ENCODE data around the gene MOB3A.
"Not testable (repeated sequence)": the region's sequence is repeated elsewhere in the genome, so short reads cannot be mapped to it uniquely, and the experiment has no call there.

Gene MOB3A

GRCh38 chr19:2128252-2128651 is 32.1 kb upstream of the MOB3A start:
- WGBS, 2 donors (ENCODE audit: extremely low coverage in 2 of 2, insufficient read length in 2 of 2, insufficient replicate concordance in 1 of 2), result no CpG with 5 or more reads among the region's 34 CpGs
- peaks cover 51 to 91% of the 10 kb centered on the region in 2 donors for H3K36me3 ChIP-seq (replicated peaks in 1 of 2; ENCODE audit: control insufficient read depth in 2 of 2, insufficient read depth in 2 of 2, low read length in 2 of 2)
- not testable (repeated sequence) for H2BK12ac ChIP-seq (ENCODE audit: low read length)

GRCh38 chr19:2127758-2128157 is 31.6 kb upstream of the MOB3A start:
- H2BK12ac ChIP-seq (ENCODE audit: low read length), result no peak overlapping the region
- WGBS, 2 donors (ENCODE audit: extremely low coverage in 2 of 2, insufficient read length in 2 of 2, insufficient replicate concordance in 1 of 2), result no CpG with 5 or more reads among the region's 19 CpGs
- peaks cover 32% of the 10 kb centered on the region for H3K79me1 ChIP-seq (ENCODE audit: low read depth, low read length)
- no peak overlapping the region for H2BK15ac ChIP-seq (ENCODE audit: low read length)
- H3K18ac ChIP-seq (ENCODE audit: low read length), result no peak overlapping the region
- H4K8ac ChIP-seq (ENCODE audit: low read depth, low read length), result no peak overlapping the region
- no peak overlapping the region for H2BK120ac ChIP-seq (ENCODE audit: low read depth, low read length)
- H3K14ac ChIP-seq (ENCODE audit: low read length), result no peak overlapping the region
- no peaks in the 10 kb centered on the region for H3K4me1 ChIP-seq (ENCODE audit: control insufficient read depth in 2 of 2, insufficient read depth in 1 of 2, low read depth in 1 of 2, low read length in 2 of 2)
- H4K91ac ChIP-seq (ENCODE audit: low read depth, low read length, poor library complexity), result peak overlapping the region; percentile 3
- H2AFZ ChIP-seq (ENCODE audit: low read length), result no peak overlapping the region
- DNase-seq (ENCODE audit: low spot score), result no peak
- H2AK5ac ChIP-seq (ENCODE audit: low read depth, low read length), result no peak overlapping the region
- H3K27ac ChIP-seq (replicated peaks; ENCODE audit: low read length), result no peak overlapping the region
- H3K23ac ChIP-seq (ENCODE audit: low read depth, low read length, poor library complexity), result peak overlapping the region; percentile 52
- no peaks in the 10 kb centered on the region for H3K27me3 ChIP-seq (ENCODE audit: control insufficient read depth in 3 of 3, insufficient read depth in 3 of 3, low read depth in 1 of 3, low read length in 3 of 3)
- no peaks in the 10 kb centered on the region for H3K9me3 ChIP-seq (replicated peaks in 1 of 2; ENCODE audit: control insufficient read depth in 2 of 2, insufficient read depth in 1 of 2, low read depth in 1 of 2, low read length in 2 of 2)
- H3K36me3 ChIP-seq (replicated peaks in 1 of 2; ENCODE audit: control insufficient read depth in 2 of 2, insufficient read depth in 2 of 2, low read length in 2 of 2), result peaks cover 53 to 91% of the 10 kb centered on the region in 2 donors
- H3K4ac ChIP-seq (ENCODE audit: low read length), result no peak overlapping the region
- no peak overlapping the region for H2BK5ac ChIP-seq (ENCODE audit: low read length)
- H3K4me3 ChIP-seq (ENCODE audit: low read length in 2 of 2), result no peak overlapping the region
- no peak overlapping the region for H3K4me2 ChIP-seq (ENCODE audit: insufficient read depth, low read length, poor library complexity, severe bottlenecking)
- H3K9ac ChIP-seq (ENCODE audit: low read depth, low read length, poor library complexity), result peak overlapping the region; percentile 78

More at GRCh38 chr19:2128252-2128651, 32.1 kb upstream of the MOB3A start:
- H2BK5ac ChIP-seq (ENCODE audit: low read length); H3K23ac ChIP-seq (ENCODE audit: low read depth, low read length, poor library complexity); H3K4me2 ChIP-seq (ENCODE audit: insufficient read depth, low read length, poor library complexity, severe bottlenecking); H2BK120ac ChIP-seq (ENCODE audit: low read depth, low read length); H3K9ac ChIP-seq (ENCODE audit: low read depth, low read length, poor library complexity); H2BK15ac ChIP-seq (ENCODE audit: low read length); H3K4me1 ChIP-seq (ENCODE audit: control insufficient read depth in 2 of 2, insufficient read depth in 1 of 2, low read depth in 1 of 2, low read length in 2 of 2); H4K91ac ChIP-seq (ENCODE audit: low read depth, low read length, poor library complexity); H4K8ac ChIP-seq (ENCODE audit: low read depth, low read length); H3K9me3 ChIP-seq (replicated peaks in 1 of 2; ENCODE audit: control insufficient read depth in 2 of 2, insufficient read depth in 1 of 2, low read depth in 1 of 2, low read length in 2 of 2); H3K4ac ChIP-seq (ENCODE audit: low read length); H2AFZ ChIP-seq (ENCODE audit: low read length); H3K27ac ChIP-seq (replicated peaks; ENCODE audit: low read length); H3K18ac ChIP-seq (ENCODE audit: low read length); DNase-seq (ENCODE audit: low spot score); H2AK5ac ChIP-seq (ENCODE audit: low read depth, low read length); H3K14ac ChIP-seq (ENCODE audit: low read length); H3K4me3 ChIP-seq (ENCODE audit: low read length in 2 of 2); H3K27me3 ChIP-seq (ENCODE audit: control insufficient read depth in 3 of 3, insufficient read depth in 3 of 3, low read depth in 1 of 3, low read length in 3 of 3): not testable (repeated sequence)
- H3K79me1 ChIP-seq (ENCODE audit: low read depth, low read length), result peaks cover 37% of the 10 kb centered on the region

GRCh38 chr19:2126879-2127518 is 30.9 kb upstream of the MOB3A start:
- Histone ChIP-seq H3K4me1 (ENCODE audit: control insufficient read depth in 2 of 2, insufficient read depth in 1 of 2, low read depth in 1 of 2, low read length in 2 of 2) (no peaks in the 10 kb centered on the region), H3K27me3 (ENCODE audit: control insufficient read depth in 3 of 3, insufficient read depth in 3 of 3, low read depth in 1 of 3, low read length in 3 of 3) (no peaks in the 10 kb centered on the region), H4K91ac (ENCODE audit: low read depth, low read length, poor library complexity) (no peak overlapping the region), H2BK120ac (ENCODE audit: low read depth, low read length) (no peak overlapping the region), H2AFZ (ENCODE audit: low read length) (no peak overlapping the region), H2BK5ac (ENCODE audit: low read length) (no peak overlapping the region), H3K4me2 (ENCODE audit: insufficient read depth, low read length, poor library complexity, severe bottlenecking) (no peak overlapping the region), H2BK12ac (ENCODE audit: low read length) (no peak overlapping the region), H3K14ac (ENCODE audit: low read length) (no peak overlapping the region), H4K8ac (ENCODE audit: low read depth, low read length) (peak overlapping the region; percentile 20), H2BK15ac (ENCODE audit: low read length) (no peak overlapping the region), H3K27ac (replicated peaks; ENCODE audit: low read length) (no peak overlapping the region), H3K4ac (ENCODE audit: low read length) (no peak overlapping the region), H3K9me3 (replicated peaks in 1 of 2; ENCODE audit: control insufficient read depth in 2 of 2, insufficient read depth in 1 of 2, low read depth in 1 of 2, low read length in 2 of 2) (no peaks in the 10 kb centered on the region), H2AK5ac (ENCODE audit: low read depth, low read length) (no peak overlapping the region), H3K4me3 (ENCODE audit: low read length in 2 of 2) (peak overlapping the region in 1 of 2 donors; percentile 41), H3K9ac (ENCODE audit: low read depth, low read length, poor library complexity) (no peak overlapping the region), H3K18ac (ENCODE audit: low read length) (no peak overlapping the region), H3K23ac (ENCODE audit: low read depth, low read length, poor library complexity) (no peak overlapping the region), H3K79me1 (ENCODE audit: low read depth, low read length) (peaks cover 27% of the 10 kb centered on the region), H3K36me3 (replicated peaks in 1 of 2; ENCODE audit: control insufficient read depth in 2 of 2, insufficient read depth in 2 of 2, low read length in 2 of 2) (peaks cover 54 to 91% of the 10 kb centered on the region in 2 donors)
- WGBS, 2 donors (ENCODE audit: extremely low coverage in 2 of 2, insufficient read length in 2 of 2, insufficient replicate concordance in 1 of 2), result no CpG with 5 or more reads among the region's 24 CpGs
- no peak for DNase-seq (ENCODE audit: low spot score)

GRCh38 chr19:2123682-2124387 is 27.7 kb upstream of the MOB3A start:
- Histone ChIP-seq H2BK15ac (ENCODE audit: low read length) (no peak overlapping the region), H2BK5ac (ENCODE audit: low read length) (peak overlapping the region; percentile 66), H2AK5ac (ENCODE audit: low read depth, low read length) (no peak overlapping the region), H3K4me3 (ENCODE audit: low read length in 2 of 2) (no peak overlapping the region), H3K36me3 (replicated peaks in 1 of 2; ENCODE audit: control insufficient read depth in 2 of 2, insufficient read depth in 2 of 2, low read length in 2 of 2) (peaks cover 54 to 89% of the 10 kb centered on the region in 2 donors), H3K18ac (ENCODE audit: low read length) (no peak overlapping the region), H3K23ac (ENCODE audit: low read depth, low read length, poor library complexity) (peak overlapping the region; percentile 65), H3K27me3 (ENCODE audit: control insufficient read depth in 3 of 3, insufficient read depth in 3 of 3, low read depth in 1 of 3, low read length in 3 of 3) (no peaks in the 10 kb centered on the region), H3K27ac (replicated peaks; ENCODE audit: low read length) (no peak overlapping the region), H4K91ac (ENCODE audit: low read depth, low read length, poor library complexity) (no peak overlapping the region), H3K9me3 (replicated peaks in 1 of 2; ENCODE audit: control insufficient read depth in 2 of 2, insufficient read depth in 1 of 2, low read depth in 1 of 2, low read length in 2 of 2) (no peaks in the 10 kb centered on the region), H3K4ac (ENCODE audit: low read length) (no peak overlapping the region), H3K79me1 (ENCODE audit: low read depth, low read length) (peaks cover 9% of the 10 kb centered on the region), H4K8ac (ENCODE audit: low read depth, low read length) (no peak overlapping the region), H3K9ac (ENCODE audit: low read depth, low read length, poor library complexity) (peak overlapping the region; percentile 50), H3K4me2 (ENCODE audit: insufficient read depth, low read length, poor library complexity, severe bottlenecking) (no peak overlapping the region), H2BK12ac (ENCODE audit: low read length) (no peak overlapping the region), H3K14ac (ENCODE audit: low read length) (no peak overlapping the region), H2BK120ac (ENCODE audit: low read depth, low read length) (no peak overlapping the region), H2AFZ (ENCODE audit: low read length) (no peak overlapping the region), H3K4me1 (ENCODE audit: control insufficient read depth in 2 of 2, insufficient read depth in 1 of 2, low read depth in 1 of 2, low read length in 2 of 2) (no peaks in the 10 kb centered on the region)
- DNase-seq (ENCODE audit: low spot score), result peak; percentile 30
- WGBS, 2 donors (ENCODE audit: extremely low coverage in 2 of 2, insufficient read length in 2 of 2, insufficient replicate concordance in 1 of 2), result no CpG with 5 or more reads among the region's 25 CpGs

Measured in neuronal stem cell (in vitro differentiated cells).